HCT116 (cell line): ENCODE results near the gene HNF1B.

Experiments used
- CEBPB ChIP-seq: IDR thresholded peaks from 2 replicates; pipeline ENCODE4 v1.6.1; 2012; ENCODE audit warnings: low read depth
- CTCF ChIP-seq, 3 experiments: fragments of 200-600 bp in 1 of 3; sonication (generic) in 1 of 3; IDR thresholded peaks in 2 of 3; conservative IDR thresholded peaks in 1 of 3; 2 replicates each; pipeline ENCODE4 v1.5.1; 2012 to 2017; ENCODE audit warnings: low read depth in 2 of 3, low read length in 2 of 3, antibody characterized with exemption in 1 of 3, borderline replicate concordance in 1 of 3, control low read depth in 1 of 3, mild to moderate bottlenecking in 1 of 3, mixed read lengths in 1 of 3, mixed run types in 1 of 3, moderate library complexity in 1 of 3; ENCODE audit not compliant: insufficient read depth in 1 of 3
- EGR1 ChIP-seq: IDR thresholded peaks from 2 replicates; pipeline ENCODE4 v1.6.1; 2012; ENCODE audit warnings: low read depth
- EZH2 ChIP-seq: fragments of 200-600 bp; sonication (generic); IDR thresholded peaks from 2 replicates; pipeline ENCODE4 v1.6.1; 2017; ENCODE audit warnings: antibody characterized with exemption, mixed run types
- EZH2phosphoT487 ChIP-seq: fragments of 200-600 bp; IDR thresholded peaks from 2 replicates; pipeline ENCODE4 v1.6.1; 2018; ENCODE audit warnings: antibody characterized with exemption, borderline replicate concordance
- POLR2A ChIP-seq: IDR thresholded peaks from 2 replicates; pipeline ENCODE4 v1.7.0; 2011; ENCODE audit warnings: borderline replicate concordance; ENCODE audit not compliant: insufficient read depth, insufficient read length; ENCODE audit errors: extremely low read depth
- POLR2AphosphoS5 ChIP-seq: IDR thresholded peaks from 2 replicates; pipeline ENCODE4 v1.6.1; 2011; ENCODE audit warnings: mild to moderate bottlenecking, low read depth, low read length, moderate library complexity
- RAD21 ChIP-seq: IDR thresholded peaks from 2 replicates; pipeline ENCODE4 v1.6.1; 2012; ENCODE audit warnings: low read depth, mild to moderate bottlenecking
- REST ChIP-seq: IDR thresholded peaks from 2 replicates; pipeline ENCODE4 v1.6.1; 2012; ENCODE audit warnings: low read depth
- SP1 ChIP-seq: IDR thresholded peaks from 2 replicates; pipeline ENCODE4 v1.6.1; 2012; ENCODE audit warnings: low read depth
- TCF7L2 ChIP-seq: IDR thresholded peaks from 2 replicates; pipeline ENCODE4 v1.7.0; 2011; ENCODE audit warnings: borderline replicate concordance, inconsistent platforms; ENCODE audit not compliant: insufficient read depth, insufficient read length; ENCODE audit errors: extremely low read depth
- YY1 ChIP-seq: IDR thresholded peaks from 2 replicates; pipeline ENCODE4 v1.6.1; 2011; ENCODE audit warnings: low read length, low read depth, moderate library complexity, mild to moderate bottlenecking; ENCODE audit not compliant: insufficient replicate concordance; ENCODE audit errors: extremely low read depth
- ZBTB33 ChIP-seq: IDR thresholded peaks from 2 replicates; pipeline ENCODE4 v1.6.1; 2011; ENCODE audit warnings: mild to moderate bottlenecking, low read length, moderate library complexity; ENCODE audit not compliant: insufficient replicate concordance; ENCODE audit errors: extremely low read depth

GRCh38 chr17:37746617-37747016, 1.8 kb upstream of the HNF1B start:
- TF ChIP-seq EZH2 (no peak), REST (no peak), CTCF (IDR thresholded peaks at IDR 0.05 in 2 of 3, conservative IDR thresholded peaks at IDR 0.05 in 1 of 3; ENCODE audit: borderline replicate concordance in 1 of 3, insufficient read depth in 1 of 3, low read depth in 2 of 3, low read length in 2 of 3) (no peak), YY1 (no peak), RAD21 (no peak), POLR2A (no peak), EGR1 (no peak), ZBTB33 (no peak), POLR2AphosphoS5 (no peak), SP1 (no peak), EZH2phosphoT487 (no peak), TCF7L2 (no peak), CEBPB (no peak)
